B cell (primary cell): ENCODE measurements around the gene CDA. TPM values are rescaled to one million over a fixed set of nuclear protein-coding genes. Genes with fewer than 3 reads are reported as not detected.

Experiments used
- ATAC-seq: fragments of 200-7000 bp; cut with Tn5 transposase; one replicate; pipeline ENCODE4 v1.10.0; 2021; ENCODE audit warnings: low read depth, mild to moderate bottlenecking, moderate number of reproducible peaks, moderate library complexity
- CTCF ChIA-PET: fragments of 350-600 bp; sonication (Branson Sonifier 250); formaldehyde crosslinking; loops from one replicate; lab custom pipeline; 2021; ENCODE audit warnings: antibody characterized with exemption, inconsistent platforms; lab: Charles Lee
- POLR2A ChIA-PET: fragments of 350-600 bp; sonication (Branson Sonifier 250); formaldehyde crosslinking; loops from one replicate; lab custom pipeline; 2021; ENCODE audit warnings: antibody characterized with exemption; lab: Charles Lee
- DNase-seq: peaks from one replicate; pipeline ENCODE4 v3.0.0; 2013
- H2AFZ ChIP-seq: 2 replicates; pipeline ENCODE4 v1.6.1; 2012; ENCODE audit warnings: mild to moderate bottlenecking, low read depth, low read length; ENCODE audit not compliant: insufficient read depth, poor library complexity, severe bottlenecking
- H3K27ac ChIP-seq, 2 donors: 1 replicate in 1 of 2; 2 replicates in 1 of 2; pipeline ENCODE4 v1.5.1; 2012 to 2013; ENCODE audit warnings: low read length in 2 of 2, mild to moderate bottlenecking in 2 of 2, moderate library complexity in 1 of 2
- H3K27me3 ChIP-seq, 4 experiments: fragments of 200-600 bp in 1 of 4; sonication (generic) in 1 of 4; replicated peaks in 1 of 4; 1 replicate in 2 of 4; 2 replicates in 2 of 4; pipeline versions ENCODE4 v1.6.1 to v1.7.0; 2013 to 2016; ENCODE audit warnings: low read length in 3 of 4, mild to moderate bottlenecking in 2 of 4, mixed read lengths in 1 of 4, moderate library complexity in 1 of 4; ENCODE audit not compliant: insufficient read depth in 4 of 4, control insufficient read depth in 3 of 4; ENCODE audit errors: control extremely low read depth in 1 of 4
- H3K36me3 ChIP-seq, 2 experiments: replicated peaks in 1 of 2; 1 replicate in 1 of 2; 2 replicates in 1 of 2; pipeline versions ENCODE4 v1.6.1 to v1.7.1; 2013; ENCODE audit warnings: low read length in 1 of 2; ENCODE audit not compliant: insufficient read depth in 2 of 2, control insufficient read depth in 1 of 2; ENCODE audit errors: control extremely low read depth in 1 of 2, extremely low read depth in 1 of 2
- H3K4me1 ChIP-seq, 2 donors: fragments of 200-600 bp in 1 of 2; sonication (generic) in 1 of 2; 1 replicate in 1 of 2; 2 replicates in 1 of 2; pipeline versions ENCODE4 v1.5.1 to v1.6.1; 2013 to 2017; ENCODE audit warnings: low read length in 2 of 2; ENCODE audit not compliant: control insufficient read depth in 2 of 2, insufficient read depth in 2 of 2
- H3K4me2 ChIP-seq: replicated peaks from 2 replicates; pipeline ENCODE3; 2012; ENCODE audit warnings: mild to moderate bottlenecking, low read depth, low read length; ENCODE audit not compliant: poor library complexity, severe bottlenecking
- H3K4me3 ChIP-seq, 5 experiments: fragments of 200-600 bp in 1 of 5; sonication (generic) in 1 of 5; 1 replicate in 3 of 5; 2 replicates in 2 of 5; pipeline versions ENCODE4 v1.5.1 to v1.7.0; 2011 to 2016; ENCODE audit warnings: low read length in 4 of 5, mild to moderate bottlenecking in 4 of 5, low read depth in 2 of 5, control low read depth in 1 of 5, moderate library complexity in 1 of 5; ENCODE audit not compliant: insufficient read depth in 1 of 5; ENCODE audit errors: control extremely low read depth in 1 of 5, extremely low read depth in 1 of 5
- H3K79me2 ChIP-seq: fragments of 200-600 bp; sonication (generic); one replicate; pipeline ENCODE4 v1.6.0; 2016; ENCODE audit warnings: low read length; ENCODE audit not compliant: control insufficient read depth, insufficient read depth
- H3K9ac ChIP-seq: fragments of 200-600 bp; sonication (generic); 2 replicates; pipeline ENCODE4 v1.6.1; 2017; ENCODE audit warnings: mild to moderate bottlenecking, low read length, moderate library complexity
- H3K9me3 ChIP-seq, 3 donors: one replicate each; pipeline versions ENCODE4 v1.6.1 to v1.7.1; 2013; ENCODE audit warnings: low read length in 2 of 3; ENCODE audit not compliant: control insufficient read depth in 2 of 3, insufficient read depth in 1 of 3; ENCODE audit errors: control extremely low read depth in 1 of 3
- H4K20me1 ChIP-seq: 2 replicates; pipeline ENCODE4 v1.6.0; 2012; ENCODE audit warnings: mild to moderate bottlenecking, low read length; ENCODE audit not compliant: insufficient read depth, control insufficient read depth, poor library complexity, severe bottlenecking
- H3K27ac Mint-ChIP-seq: one replicate; pipeline ENCODE4 v1.8.0; 2021; ENCODE audit warnings: mixed read lengths
- H3K27me3 Mint-ChIP-seq: one replicate; pipeline ENCODE4 v1.8.0; 2021; ENCODE audit warnings: mixed read lengths
- H3K4me1 Mint-ChIP-seq: one replicate; pipeline ENCODE4 v1.8.0; 2021; ENCODE audit warnings: mixed read lengths
- H3K4me3 Mint-ChIP-seq: one replicate; pipeline ENCODE4 v1.8.0; 2021; ENCODE audit warnings: mixed read lengths
- H3K9me3 Mint-ChIP-seq: one replicate; pipeline ENCODE4 v1.8.0; 2022; ENCODE audit warnings: mixed read lengths; ENCODE audit not compliant: insufficient read depth
- EZH2 ChIP-seq: IDR thresholded peaks from 2 replicates; pipeline ENCODE4 v1.6.1; 2012; ENCODE audit warnings: borderline replicate concordance, low read depth, mild to moderate bottlenecking, moderate library complexity, low read length; ENCODE audit not compliant: insufficient read depth, poor library complexity, severe bottlenecking
- WGBS: methylation state at CpG from one replicate; pipeline ENCODE4 v1.1.5; 2013; ENCODE audit warnings: missing lambda C conversion rate; ENCODE audit not compliant: insufficient coverage; 5-methylcytosine and 5-hydroxymethylcytosine counted together
- intact Hi-C: fragments of 100-400 bp; cut with micrococcal nuclease; formaldehyde crosslinking; loops from one replicate; pipeline ENCODE4 v1.10.0; 2022
- polyA plus RNA-seq: library from polyadenylated mRNA; depleted of rRNA; stranded (reverse); fragments of >200 nt; gene quantifications from 2 replicates; pipeline ENCODE4 v1.2.3, GENCODE V29; 2012
- total RNA-seq, 2 donors: library from RNA; stranded (reverse); fragments of 120-200 nt in 1 of 2; gene quantifications; 1 replicate in 1 of 2; 2 replicates in 1 of 2; pipeline versions ENCODE4 v1.2.3 to v1.2.4, GENCODE V29; 2013 to 2022
- TF ChIP-seq, protein P1 (sequence below): fragments of 200-600 bp; IDR thresholded peaks from one replicate; pipeline ENCODE4 v1.8.0; 2022; ENCODE audit warnings: antibody characterized with exemption, mild to moderate bottlenecking

The CDA gene
- total and polyA plus RNA-seq, 2 donors (not counting 1 experiment from before 2014, with no cell fraction given): 0.64 TPM; not detected in 1

- H3K4me3 Mint-ChIP-seq: no peak overlapping the region
- Histone ChIP-seq H3K36me3 (peaks cover 7 to 83% of the 10 kb centered on the region in 2 experiments), H3K4me1 (no peaks in the 10 kb centered on the region), H3K79me2 (peaks cover 7% of the 10 kb centered on the region), H3K9ac (no peak overlapping the region), H3K27me3 (no peaks in the 10 kb centered on the region), H3K9me3 (no peaks in the 10 kb centered on the region), H3K4me3 (no peak overlapping the region), H3K27ac (no peak overlapping the region), H3K4me2 (no peak overlapping the region), H2AFZ (no peak overlapping the region), H4K20me1 (peaks cover 18% of the 10 kb centered on the region)
- intact Hi-C loops: no loop called here
- WGBS: 100% methylated on average over 15 of the region's 15 CpGs
- no peak overlapping the region for H3K27ac Mint-ChIP-seq
- no peaks in the 10 kb centered on the region for H3K9me3 Mint-ChIP-seq
- ATAC-seq (no peak), DNase-seq (no peak)
- ChIA-PET CTCF (interaction anchor here (1.6 kb wide), 1 partner anchor 13 kb away, joined by 4 read pairs; no protein-coding TSS in a partner anchor), POLR2A (no interaction called here)
- no peaks in the 10 kb centered on the region for H3K4me1 Mint-ChIP-seq
- no peaks in the 10 kb centered on the region for H3K27me3 Mint-ChIP-seq
- TF ChIP-seq, protein P1, sequence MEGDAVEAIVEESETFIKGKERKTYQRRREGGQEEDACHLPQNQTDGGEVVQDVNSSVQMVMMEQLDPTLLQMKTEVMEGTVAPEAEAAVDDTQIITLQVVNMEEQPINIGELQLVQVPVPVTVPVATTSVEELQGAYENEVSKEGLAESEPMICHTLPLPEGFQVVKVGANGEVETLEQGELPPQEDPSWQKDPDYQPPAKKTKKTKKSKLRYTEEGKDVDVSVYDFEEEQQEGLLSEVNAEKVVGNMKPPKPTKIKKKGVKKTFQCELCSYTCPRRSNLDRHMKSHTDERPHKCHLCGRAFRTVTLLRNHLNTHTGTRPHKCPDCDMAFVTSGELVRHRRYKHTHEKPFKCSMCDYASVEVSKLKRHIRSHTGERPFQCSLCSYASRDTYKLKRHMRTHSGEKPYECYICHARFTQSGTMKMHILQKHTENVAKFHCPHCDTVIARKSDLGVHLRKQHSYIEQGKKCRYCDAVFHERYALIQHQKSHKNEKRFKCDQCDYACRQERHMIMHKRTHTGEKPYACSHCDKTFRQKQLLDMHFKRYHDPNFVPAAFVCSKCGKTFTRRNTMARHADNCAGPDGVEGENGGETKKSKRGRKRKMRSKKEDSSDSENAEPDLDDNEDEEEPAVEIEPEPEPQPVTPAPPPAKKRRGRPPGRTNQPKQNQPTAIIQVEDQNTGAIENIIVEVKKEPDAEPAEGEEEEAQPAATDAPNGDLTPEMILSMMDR: no peak
- no peak for TF ChIP-seq EZH2
These were observed 63.4 kb downstream of the CDA start for GRCh38 chr1:20652300-20652699.

DNA sequence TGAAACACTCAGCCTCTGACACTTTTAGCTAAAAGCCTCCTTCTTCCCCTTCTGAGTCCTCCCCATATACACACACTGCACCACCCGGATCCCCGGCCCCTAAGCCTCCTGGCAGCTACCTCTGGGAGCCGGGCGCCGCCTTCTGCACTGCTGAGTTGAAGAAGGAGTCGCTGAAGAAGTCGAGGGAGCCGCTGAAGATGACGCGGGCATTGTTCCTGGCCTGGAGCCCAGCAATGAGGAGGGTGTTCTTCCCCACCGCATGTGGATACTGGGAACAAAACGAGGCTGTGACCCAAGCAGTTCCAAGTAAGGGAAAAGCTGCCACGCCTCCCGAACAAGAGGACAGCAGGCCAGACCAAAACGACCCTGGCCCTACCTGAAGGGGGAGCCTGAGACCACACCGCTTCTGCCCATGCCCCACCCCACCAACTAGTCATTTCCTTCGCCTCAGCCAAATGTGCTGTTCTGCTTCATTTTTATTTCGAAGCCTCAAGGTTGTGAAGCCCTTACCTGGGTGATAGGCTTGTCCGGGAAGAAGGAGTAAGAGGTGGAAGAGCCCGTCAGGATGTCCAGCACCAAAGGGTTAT lies 65.3 kb downstream of the CDA start:
- Mint-ChIP-seq H3K27me3 (no peaks in the 10 kb centered on the region), H3K9me3 (no peaks in the 10 kb centered on the region), H3K4me1 (peaks cover 6% of the 10 kb centered on the region), H3K27ac (no peak overlapping the region), H3K4me3 (no peak overlapping the region)
- H3K4me1 ChIP-seq: no peaks in the 10 kb centered on the region
- no peak overlapping the region for H3K4me2 ChIP-seq
- H3K4me3 ChIP-seq: no peak overlapping the region
- no peaks in the 10 kb centered on the region for H3K9me3 ChIP-seq
- POLR2A ChIA-PET: no interaction called here
- H2AFZ ChIP-seq: no peak overlapping the region
- H3K36me3 ChIP-seq: peaks cover 3 to 85% of the 10 kb centered on the region in 2 experiments
- H4K20me1 ChIP-seq: peaks cover 25% of the 10 kb centered on the region
- no peak overlapping the region for H3K27ac ChIP-seq
- ATAC-seq: no peak
- peaks cover 19% of the 10 kb centered on the region for H3K79me2 ChIP-seq
- no peak for DNase-seq
- intact Hi-C loops: no loop called here
- no peak overlapping the region for H3K9ac ChIP-seq
- WGBS: 95% methylated on average over 16 of the region's 20 CpGs
- CTCF ChIA-PET: interaction anchor here (0.6 to 1.6 kb wide), 4 partner anchors 15 to 21 kb away, joined by 3 to 4 read pairs (median 4); partner anchors contain the start of gene PINK1
- TF ChIP-seq, protein P1: no peak
- no peak for TF ChIP-seq EZH2
- no peaks in the 10 kb centered on the region for H3K27me3 ChIP-seq
